Measurements from ENCODE around the gene OTULINL.

Gene OTULINL

DNA sequence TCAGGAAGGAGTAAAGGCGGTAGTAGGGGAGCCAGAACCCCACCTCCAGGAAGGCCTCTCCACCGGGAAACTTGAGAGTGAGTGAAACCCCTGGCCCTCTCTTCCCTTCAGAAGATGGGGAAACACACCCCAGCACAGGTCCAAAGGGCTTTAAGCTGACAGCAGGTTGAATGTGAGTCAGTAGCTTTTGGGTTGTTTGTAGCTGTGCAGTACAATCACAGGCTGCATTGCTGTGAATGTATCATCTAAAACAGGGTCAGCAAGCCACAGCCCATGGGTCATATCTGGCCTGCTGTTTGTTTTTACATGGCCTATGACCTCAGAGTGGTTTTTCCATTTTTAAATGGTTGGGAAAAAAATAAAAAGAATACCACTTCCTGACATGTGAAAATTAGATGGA is 10.0 kb downstream of the OTULINL start:
- H4K20me1 ChIP-seq (ENCODE audit: insufficient read depth, low read length, poor library complexity, severe bottlenecking) = no peaks in the 10 kb centered on the region
- H3K4me2 ChIP-seq (ENCODE audit: low read depth, low read length, poor library complexity, severe bottlenecking) = peak overlapping the region; percentile 16
- no peak overlapping the region for H2AFZ ChIP-seq (ENCODE audit: low read length)
- H3K9ac ChIP-seq (ENCODE audit: low read depth, low read length, poor library complexity, severe bottlenecking) = no peak overlapping the region
- no peaks in the 10 kb centered on the region for H3K9me2 ChIP-seq (replicated peaks; ENCODE audit: low read depth, low read length)
- no peaks in the 10 kb centered on the region for H3K9me3 ChIP-seq (ENCODE audit: insufficient read depth, low read depth, low read length)
- peaks cover 89% of the 10 kb centered on the region for H3K4me1 ChIP-seq (ENCODE audit: insufficient read depth, low read length, poor library complexity, severe bottlenecking)
- H3K27me3 ChIP-seq (ENCODE audit: insufficient read depth, low read length, poor library complexity, severe bottlenecking) = no peaks in the 10 kb centered on the region
- peaks cover 89% of the 10 kb centered on the region for H3K79me2 ChIP-seq (ENCODE audit: insufficient read depth, low read length)
- H3F3A ChIP-seq (ENCODE audit: low read depth) = peaks cover 11% of the 10 kb centered on the region; the same call in 1 of the 2 replicates
- H3K4me3 ChIP-seq (ENCODE audit: low read length, poor library complexity, severe bottlenecking) = no peak overlapping the region
- TF ChIP-seq, protein P1, sequence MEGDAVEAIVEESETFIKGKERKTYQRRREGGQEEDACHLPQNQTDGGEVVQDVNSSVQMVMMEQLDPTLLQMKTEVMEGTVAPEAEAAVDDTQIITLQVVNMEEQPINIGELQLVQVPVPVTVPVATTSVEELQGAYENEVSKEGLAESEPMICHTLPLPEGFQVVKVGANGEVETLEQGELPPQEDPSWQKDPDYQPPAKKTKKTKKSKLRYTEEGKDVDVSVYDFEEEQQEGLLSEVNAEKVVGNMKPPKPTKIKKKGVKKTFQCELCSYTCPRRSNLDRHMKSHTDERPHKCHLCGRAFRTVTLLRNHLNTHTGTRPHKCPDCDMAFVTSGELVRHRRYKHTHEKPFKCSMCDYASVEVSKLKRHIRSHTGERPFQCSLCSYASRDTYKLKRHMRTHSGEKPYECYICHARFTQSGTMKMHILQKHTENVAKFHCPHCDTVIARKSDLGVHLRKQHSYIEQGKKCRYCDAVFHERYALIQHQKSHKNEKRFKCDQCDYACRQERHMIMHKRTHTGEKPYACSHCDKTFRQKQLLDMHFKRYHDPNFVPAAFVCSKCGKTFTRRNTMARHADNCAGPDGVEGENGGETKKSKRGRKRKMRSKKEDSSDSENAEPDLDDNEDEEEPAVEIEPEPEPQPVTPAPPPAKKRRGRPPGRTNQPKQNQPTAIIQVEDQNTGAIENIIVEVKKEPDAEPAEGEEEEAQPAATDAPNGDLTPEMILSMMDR (conservative IDR thresholded peaks at IDR 0.05; ENCODE audit: low read length) = no peak
- no peak for TF ChIP-seq EZH2phosphoT487 (IDR thresholded peaks at IDR 0.05; ENCODE audit: borderline replicate concordance)
- no peaks in the 10 kb centered on the region for H3K36me3 ChIP-seq (ENCODE audit: insufficient read depth, low read length)

DNA sequence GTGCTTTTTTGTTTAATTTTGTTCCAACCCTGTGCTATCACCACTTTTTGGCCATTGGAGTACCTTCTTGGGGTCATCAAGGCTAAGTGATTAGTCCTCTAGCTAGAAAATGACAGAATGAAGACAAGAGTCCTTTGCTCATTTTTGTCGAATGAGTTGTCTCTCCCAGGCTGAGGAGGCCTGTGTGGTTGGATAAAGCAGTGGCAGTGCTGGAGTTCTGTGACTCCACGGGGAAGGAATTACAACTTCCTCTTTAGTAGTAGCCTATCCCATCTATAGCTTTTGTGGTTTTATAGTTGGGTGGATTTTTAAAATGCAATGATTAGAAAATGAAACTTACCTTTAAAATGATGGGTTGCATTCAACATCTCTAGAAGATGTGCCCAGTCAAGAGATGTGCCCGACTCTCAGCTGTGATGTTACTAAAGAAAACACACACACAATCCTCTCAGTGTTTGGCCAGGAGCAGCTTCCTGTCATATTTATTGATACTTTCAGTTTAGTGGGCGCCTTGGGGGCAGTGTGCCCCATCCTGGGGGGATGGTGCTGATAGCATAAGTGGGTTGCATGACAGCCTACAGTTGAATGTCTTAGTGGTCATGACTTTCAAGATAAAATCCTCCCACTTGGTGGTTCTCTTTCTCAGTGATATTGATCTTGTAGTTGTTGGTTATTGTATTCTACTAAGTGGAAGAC is 11.9 kb downstream of the OTULINL start:
- Histone ChIP-seq H3K79me2 (ENCODE audit: insufficient read depth, low read length) (peaks cover 89% of the 10 kb centered on the region), H3K9ac (ENCODE audit: low read depth, low read length, poor library complexity, severe bottlenecking) (peak overlapping the region; percentile 60), H3K4me3 (ENCODE audit: low read length, poor library complexity, severe bottlenecking) (peak overlapping the region; percentile 67), H3K36me3 (ENCODE audit: insufficient read depth, low read length) (no peaks in the 10 kb centered on the region), H3K9me2 (replicated peaks; ENCODE audit: low read depth, low read length) (no peaks in the 10 kb centered on the region), H3F3A (ENCODE audit: low read depth) (peaks cover 11% of the 10 kb centered on the region; the same call in 1 of the 2 replicates), H2AFZ (ENCODE audit: low read length) (no peak overlapping the region), H4K20me1 (ENCODE audit: insufficient read depth, low read length, poor library complexity, severe bottlenecking) (no peaks in the 10 kb centered on the region), H3K9me3 (ENCODE audit: insufficient read depth, low read depth, low read length) (no peaks in the 10 kb centered on the region), H3K27me3 (ENCODE audit: insufficient read depth, low read length, poor library complexity, severe bottlenecking) (no peaks in the 10 kb centered on the region), H3K4me2 (ENCODE audit: low read depth, low read length, poor library complexity, severe bottlenecking) (peak overlapping the region; percentile 82), H3K4me1 (ENCODE audit: insufficient read depth, low read length, poor library complexity, severe bottlenecking) (peaks cover 87% of the 10 kb centered on the region)
- TF ChIP-seq, protein P1 (conservative IDR thresholded peaks at IDR 0.05; ENCODE audit: low read length) = no peak
- no peak for TF ChIP-seq EZH2phosphoT487 (IDR thresholded peaks at IDR 0.05; ENCODE audit: borderline replicate concordance)

DNA sequence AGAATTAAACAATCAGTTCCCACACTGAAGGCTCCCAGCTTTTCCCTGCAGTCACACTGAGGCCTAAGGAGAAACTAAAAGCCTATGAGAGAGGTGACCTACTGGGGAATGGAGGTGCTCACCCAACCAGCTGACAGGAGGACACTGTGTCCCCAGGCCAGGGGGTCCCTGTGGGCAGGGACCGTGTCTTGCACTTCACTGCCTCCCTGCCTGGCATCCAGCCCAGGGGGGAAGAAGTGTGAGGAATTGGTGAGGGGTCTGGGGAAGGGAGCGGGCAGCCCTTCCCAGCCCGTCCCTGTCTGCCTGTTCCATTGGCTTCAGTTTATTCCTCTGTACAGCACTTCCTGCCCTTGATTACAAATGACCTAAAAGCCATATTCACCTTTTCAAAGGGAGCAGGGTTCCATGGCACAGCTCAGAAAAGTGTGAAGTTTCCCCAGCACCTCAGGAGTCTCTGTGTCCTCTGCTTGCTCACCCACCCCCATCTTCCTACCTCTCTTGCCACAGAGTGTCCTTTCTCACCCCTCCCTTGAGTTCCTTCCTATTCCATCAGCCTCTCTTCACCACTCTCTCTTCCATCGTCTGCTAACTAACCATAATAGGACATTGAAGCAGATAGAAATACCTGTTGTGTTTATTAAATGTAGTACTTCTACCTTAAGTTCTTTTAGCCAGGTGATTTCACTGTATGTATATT is 12.9 kb downstream of the OTULINL start:
- H2AFZ ChIP-seq (ENCODE audit: low read length) = no peak overlapping the region

More for the DNA sequence above, 12.9 kb downstream of the OTULINL start:
- no peaks in the 10 kb centered on the region for H3K9me3 ChIP-seq (ENCODE audit: insufficient read depth, low read depth, low read length)
- no peaks in the 10 kb centered on the region for H3K9me2 ChIP-seq (replicated peaks; ENCODE audit: low read depth, low read length)
- H4K20me1 ChIP-seq (ENCODE audit: insufficient read depth, low read length, poor library complexity, severe bottlenecking) = no peaks in the 10 kb centered on the region
- no peaks in the 10 kb centered on the region for H3K27me3 ChIP-seq (ENCODE audit: insufficient read depth, low read length, poor library complexity, severe bottlenecking)
- H3K9ac ChIP-seq (ENCODE audit: low read depth, low read length, poor library complexity, severe bottlenecking) = peak overlapping the region; percentile 60
- H3K36me3 ChIP-seq (ENCODE audit: insufficient read depth, low read length) = no peaks in the 10 kb centered on the region
- peak overlapping the region; percentile 82 for H3K4me2 ChIP-seq (ENCODE audit: low read depth, low read length, poor library complexity, severe bottlenecking)
- peaks cover 80% of the 10 kb centered on the region for H3K4me1 ChIP-seq (ENCODE audit: insufficient read depth, low read length, poor library complexity, severe bottlenecking)
- peaks cover 86% of the 10 kb centered on the region for H3K79me2 ChIP-seq (ENCODE audit: insufficient read depth, low read length)
- H3F3A ChIP-seq (ENCODE audit: low read depth) = peaks cover 11% of the 10 kb centered on the region; the same call in 1 of the 2 replicates
- TF ChIP-seq, protein P1 (conservative IDR thresholded peaks at IDR 0.05; ENCODE audit: low read length) = no peak
- no peak for TF ChIP-seq EZH2phosphoT487 (IDR thresholded peaks at IDR 0.05; ENCODE audit: borderline replicate concordance)
- H3K4me3 ChIP-seq (ENCODE audit: low read length, poor library complexity, severe bottlenecking) = peak overlapping the region; percentile 67

All from Loucy (cell line).